Cerebellar cortex (tissue), 1 donor: ENCODE measurements around the gene PPIL1.
"Not testable (repeated sequence)": the region's sequence is repeated elsewhere in the genome, so short reads cannot be mapped to it uniquely, and the experiment has no call there.

ENCODE experiments used
- DNase-seq: peaks from one replicate; pipeline ENCODE4 v3.0.0-alpha.2; 2015; ENCODE audit warnings: low spot score

The PPIL1 gene

GRCh38 chr6:36815962-36816735 lies 58.5 kb downstream of the PPIL1 start:
- DNase-seq = no peak

- no peak for DNase-seq
Observed at GRCh38 chr6:36814249-36814648, 60.4 kb downstream of the PPIL1 start.

DNA sequence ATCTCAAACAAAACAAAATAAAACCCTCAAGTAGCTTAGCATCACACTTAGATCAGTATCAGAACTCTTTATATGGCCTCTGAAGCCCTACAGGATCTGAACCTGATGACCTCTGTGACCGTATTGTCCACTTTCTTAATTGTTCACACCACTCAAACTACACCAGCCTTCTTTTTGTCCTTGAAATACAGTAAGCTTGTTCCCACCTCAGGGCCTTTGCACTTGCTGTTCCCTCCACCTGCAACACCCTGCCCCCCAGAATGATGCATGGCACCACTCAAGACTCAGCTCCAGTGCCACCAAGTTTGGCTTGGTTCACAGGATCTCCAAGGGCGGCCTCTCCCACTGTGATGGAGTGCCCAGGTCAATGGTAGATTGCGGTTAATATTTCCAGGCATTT lies 61.1 kb downstream of the PPIL1 start:
- DNase-seq = no peak

DNA sequence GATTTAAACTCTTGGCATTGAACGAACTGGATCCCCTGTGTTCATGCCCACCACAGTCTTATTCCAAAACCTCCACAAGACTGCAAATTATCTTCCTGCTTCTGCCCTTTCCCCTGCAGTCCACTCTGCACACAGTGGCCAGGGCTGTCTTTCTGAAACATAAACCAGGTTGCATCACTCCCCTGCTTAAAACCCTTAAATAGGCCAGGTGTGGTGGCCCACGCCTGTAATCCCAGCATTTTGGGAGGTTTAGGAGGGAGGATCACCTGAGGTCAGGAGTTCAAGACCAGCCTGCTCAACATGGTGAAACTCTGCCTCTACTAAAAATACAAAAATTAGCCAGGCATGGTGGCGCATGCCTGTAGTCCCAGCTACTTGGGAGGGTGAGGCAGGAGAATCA lies 61.6 kb downstream of the PPIL1 start:
- not testable (repeated sequence) for DNase-seq

GRCh38 chr6:36809941-36810803 lies 64.4 kb downstream of the PPIL1 start:
- peak; percentile 43 for DNase-seq

DNA sequence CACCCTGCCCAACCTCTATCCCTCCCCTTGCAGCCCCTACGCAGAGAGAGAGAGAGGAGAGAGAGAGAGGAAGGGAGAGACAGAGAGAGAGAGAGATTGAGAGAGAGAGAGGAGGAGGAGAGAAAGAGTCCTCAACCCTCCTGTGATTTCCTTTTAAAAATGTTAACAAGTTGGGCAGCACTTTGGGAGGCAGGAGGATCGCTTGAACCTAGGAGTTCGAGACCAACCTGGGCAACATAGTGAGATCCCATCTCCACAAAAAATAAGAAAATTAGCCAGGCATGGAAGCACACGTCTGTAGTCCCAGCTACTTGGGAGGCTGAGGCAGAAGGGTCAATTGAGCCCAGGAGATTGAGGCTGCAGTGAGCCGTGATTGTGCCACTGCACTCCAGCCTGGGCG lies 65.4 kb downstream of the PPIL1 start:
- no peak for DNase-seq

DNA sequence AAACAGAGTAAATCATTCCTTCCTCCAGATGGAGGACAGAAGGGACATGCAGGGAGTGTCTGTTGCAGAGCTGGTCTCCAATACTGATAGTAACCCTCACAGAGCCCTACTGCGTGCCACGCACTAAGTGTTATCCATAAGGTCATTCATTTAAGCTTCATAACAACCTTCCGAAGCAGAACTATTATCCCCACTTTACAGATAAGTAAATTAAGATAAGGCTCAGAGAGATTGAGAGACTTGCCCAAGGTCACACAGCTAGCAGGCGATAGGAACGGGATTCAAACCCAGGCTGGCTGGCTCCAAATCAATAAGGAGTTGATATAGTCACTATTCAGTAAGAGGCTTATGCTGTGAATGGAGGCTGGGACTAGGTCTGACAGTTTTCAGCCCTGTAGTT lies 66.0 kb downstream of the PPIL1 start:
- no peak for DNase-seq

DNA sequence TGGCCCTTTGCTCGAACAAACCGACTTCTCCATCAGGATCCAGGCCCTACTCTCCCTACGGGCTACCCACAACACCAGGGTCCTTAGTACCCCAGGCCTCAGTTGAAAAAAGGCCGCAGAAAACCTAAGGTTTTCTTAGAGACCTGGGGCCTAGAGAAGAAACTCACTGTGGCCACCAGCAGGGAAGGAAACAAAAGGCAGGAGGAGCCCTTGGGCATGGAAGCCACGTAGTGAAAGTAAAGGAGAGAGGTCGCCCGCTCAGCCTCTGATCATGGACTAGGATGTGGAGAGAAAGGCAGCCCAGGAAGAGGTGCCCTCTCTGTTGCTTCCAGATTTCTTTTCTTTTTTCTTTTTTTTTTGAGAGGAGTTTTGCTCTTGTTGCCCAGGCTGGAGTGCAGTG lies 66.9 kb downstream of the PPIL1 start:
- DNase-seq = no peak

DNA sequence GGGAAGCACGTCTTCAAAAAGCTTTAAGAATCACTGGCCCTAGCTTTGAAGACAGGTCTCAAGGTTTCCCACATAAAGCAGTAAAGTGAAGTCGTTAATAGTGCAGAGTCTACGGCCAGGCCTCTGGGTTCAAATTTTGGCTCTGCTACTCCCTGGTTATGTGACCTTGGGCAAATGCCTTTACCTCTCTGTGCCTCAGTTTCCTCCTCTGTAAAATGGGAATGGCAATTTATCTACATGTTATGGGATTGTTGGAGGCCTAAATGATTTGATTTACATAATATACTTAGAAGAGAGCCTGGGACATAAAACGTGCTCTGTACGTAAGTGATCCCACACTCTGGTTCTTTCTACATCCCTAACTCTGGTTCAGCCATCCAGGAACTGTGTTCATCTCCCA lies 67.5 kb downstream of the PPIL1 start:
- no peak for DNase-seq

- DNase-seq = no peak
Observed at GRCh38 chr6:36805917-36806316, 68.7 kb downstream of the PPIL1 start.

GRCh38 chr6:36805096-36805797 lies 69.4 kb downstream of the PPIL1 start:
- no peak for DNase-seq
